ENCODE results near the gene USP50. TPM values are rescaled to one million over a fixed set of nuclear protein-coding genes. Genes with fewer than 3 reads are reported as not detected.
"Not testable (repeated sequence)": the region's sequence is repeated elsewhere in the genome, so short reads cannot be mapped to it uniquely, and the experiment has no call there.

The USP50 gene
- total and polyA plus RNA-seq, 2 donors (not counting 3 experiments of a cell fraction or from before 2014, with no cell fraction given): not detected

DNA sequence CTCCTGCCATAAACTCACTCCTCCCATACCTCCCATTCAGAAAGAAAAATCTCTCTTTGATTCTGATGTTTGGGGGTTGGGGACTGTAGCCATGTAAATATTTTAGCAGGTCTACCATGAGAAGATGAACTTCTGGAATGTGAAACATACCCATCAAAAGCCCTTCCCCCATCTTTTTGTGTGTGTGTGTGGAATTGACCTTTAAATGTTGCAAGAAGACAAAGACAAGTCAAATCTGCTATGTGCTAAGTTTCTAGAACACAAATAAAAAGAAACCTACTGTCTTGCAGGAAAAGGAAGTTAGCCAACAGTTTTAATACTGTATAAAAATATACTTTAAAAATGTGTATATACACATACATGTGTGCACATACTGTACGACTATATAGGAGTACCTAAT lies 29.7 kb upstream of the USP50 start:
- H3K9ac ChIP-seq (replicated peaks; ENCODE audit: extremely low read depth, insufficient read depth, low read length): no peak overlapping the region
- intact Hi-C loops (cut with micrococcal nuclease) (no loop called here), dilution Hi-C loops (cut with MboI; ENCODE audit: extremely low pct_ligation_motif_present, low sequenced_read_pairs) (no loop called here)
- H3K4me1 ChIP-seq (ENCODE audit: control insufficient read depth, extremely low read depth, insufficient read depth, low read length): no peaks in the 10 kb centered on the region
- H2AFZ ChIP-seq (ENCODE audit: low read depth, low read length): no peak overlapping the region
- FAIRE-seq (no peak), DNase-seq (ENCODE audit: low read depth, low spot score) (no peak)
- no peak overlapping the region for H3K4me3 ChIP-seq (replicated peaks in 1 of 3; ENCODE audit: insufficient read depth in 1 of 3, low read depth in 1 of 3, low read length in 3 of 3)
- no TSS peak for BruUV-seq (replicated peaks)
- ChIA-PET POLR2A (no interaction called here), CTCF (no interaction called here)
- H3K9me1 ChIP-seq (replicated peaks; ENCODE audit: control insufficient read depth, extremely low read depth, insufficient read depth, low read length): no peaks in the 10 kb centered on the region
- no peaks in the 10 kb centered on the region for H3K9me3 ChIP-seq (replicated peaks; ENCODE audit: control insufficient read depth, insufficient read depth, low read length)
- H3K79me2 ChIP-seq (ENCODE audit: control insufficient read depth, insufficient read depth, low read length): no peaks in the 10 kb centered on the region
- H4K20me1 ChIP-seq (replicated peaks; ENCODE audit: control insufficient read depth, extremely low read depth, insufficient read depth, low read length): no peaks in the 10 kb centered on the region
- H3K4me2 ChIP-seq (ENCODE audit: insufficient read depth, low read length): no peak overlapping the region
- H3K27ac ChIP-seq (ENCODE audit: insufficient read depth, low read depth, low read length): no peak overlapping the region
- peaks cover 9 to 23% of the 10 kb centered on the region in 2 experiments for H3K36me3 ChIP-seq (ENCODE audit: control insufficient read depth in 2 of 2, extremely low read depth in 1 of 2, insufficient read depth in 2 of 2, low read length in 2 of 2)
- no peaks in the 10 kb centered on the region for H3K27me3 ChIP-seq (ENCODE audit: control insufficient read depth in 2 of 2, insufficient read depth in 2 of 2, low read length in 2 of 2)
- TF ChIP-seq GATA2 (IDR thresholded peaks at IDR 0.05; ENCODE audit: insufficient read depth, insufficient read length, low read depth, low read length): no peak
- TF ChIP-seq EZH2 (IDR thresholded peaks at IDR 0.05; ENCODE audit: borderline replicate concordance, low read depth, low read length, severe bottlenecking): no peak
- TF ChIP-seq MYC (IDR thresholded peaks at IDR 0.05; ENCODE audit: low read depth, low read length): no peak
- TF ChIP-seq, protein P1, sequence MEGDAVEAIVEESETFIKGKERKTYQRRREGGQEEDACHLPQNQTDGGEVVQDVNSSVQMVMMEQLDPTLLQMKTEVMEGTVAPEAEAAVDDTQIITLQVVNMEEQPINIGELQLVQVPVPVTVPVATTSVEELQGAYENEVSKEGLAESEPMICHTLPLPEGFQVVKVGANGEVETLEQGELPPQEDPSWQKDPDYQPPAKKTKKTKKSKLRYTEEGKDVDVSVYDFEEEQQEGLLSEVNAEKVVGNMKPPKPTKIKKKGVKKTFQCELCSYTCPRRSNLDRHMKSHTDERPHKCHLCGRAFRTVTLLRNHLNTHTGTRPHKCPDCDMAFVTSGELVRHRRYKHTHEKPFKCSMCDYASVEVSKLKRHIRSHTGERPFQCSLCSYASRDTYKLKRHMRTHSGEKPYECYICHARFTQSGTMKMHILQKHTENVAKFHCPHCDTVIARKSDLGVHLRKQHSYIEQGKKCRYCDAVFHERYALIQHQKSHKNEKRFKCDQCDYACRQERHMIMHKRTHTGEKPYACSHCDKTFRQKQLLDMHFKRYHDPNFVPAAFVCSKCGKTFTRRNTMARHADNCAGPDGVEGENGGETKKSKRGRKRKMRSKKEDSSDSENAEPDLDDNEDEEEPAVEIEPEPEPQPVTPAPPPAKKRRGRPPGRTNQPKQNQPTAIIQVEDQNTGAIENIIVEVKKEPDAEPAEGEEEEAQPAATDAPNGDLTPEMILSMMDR (IDR thresholded peaks at IDR 0.05; ENCODE audit: extremely low read depth in 1 of 2, insufficient read depth in 1 of 2, low read depth in 1 of 2, low read length in 2 of 2): no peak
- TF ChIP-seq POLR2A (IDR thresholded peaks at IDR 0.05; ENCODE audit: low read depth, low read length): no peak
- TF ChIP-seq POLR2AphosphoS5 (IDR thresholded peaks at IDR 0.05; ENCODE audit: insufficient read depth, low read depth, low read length): no peak

DNA sequence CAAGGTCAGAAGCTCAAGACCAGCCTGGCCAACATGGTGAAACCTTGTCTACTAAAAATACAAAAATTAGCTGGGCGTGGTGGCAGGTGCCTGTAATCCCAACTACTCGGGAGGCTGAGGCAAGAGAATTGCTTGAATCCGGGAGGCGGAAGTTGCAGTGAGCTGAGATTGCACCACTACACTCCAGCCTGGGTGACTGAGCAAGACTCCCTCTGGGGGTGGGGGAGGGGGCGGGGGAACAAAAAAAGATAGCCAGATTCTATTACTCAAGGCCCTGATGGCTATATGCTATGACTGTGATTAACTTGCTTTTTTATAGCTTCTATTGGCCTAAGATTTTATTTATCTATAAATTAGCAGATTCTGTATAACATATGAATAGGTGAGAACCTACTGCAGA lies 27.4 kb upstream of the USP50 start:
- H3K4me2 ChIP-seq (ENCODE audit: insufficient read depth, low read length); H3K27ac ChIP-seq (ENCODE audit: insufficient read depth, low read depth, low read length); CTCF ChIA-PET; H3K9me1 ChIP-seq (replicated peaks; ENCODE audit: control insufficient read depth, extremely low read depth, insufficient read depth, low read length); DNase-seq (ENCODE audit: low read depth, low spot score); H3K9me3 ChIP-seq (replicated peaks; ENCODE audit: control insufficient read depth, insufficient read depth, low read length); H3K27me3 ChIP-seq (ENCODE audit: control insufficient read depth in 2 of 2, insufficient read depth in 2 of 2, low read length in 2 of 2); H3K4me1 ChIP-seq (ENCODE audit: control insufficient read depth, extremely low read depth, insufficient read depth, low read length); H2AFZ ChIP-seq (ENCODE audit: low read depth, low read length); BruUV-seq (replicated peaks); H3K79me2 ChIP-seq (ENCODE audit: control insufficient read depth, insufficient read depth, low read length); dilution Hi-C loops (cut with MboI; ENCODE audit: extremely low pct_ligation_motif_present, low sequenced_read_pairs); H3K9ac ChIP-seq (replicated peaks; ENCODE audit: extremely low read depth, insufficient read depth, low read length); intact Hi-C loops (cut with micrococcal nuclease); H4K20me1 ChIP-seq (replicated peaks; ENCODE audit: control insufficient read depth, extremely low read depth, insufficient read depth, low read length); FAIRE-seq; H3K4me3 ChIP-seq (replicated peaks in 1 of 3; ENCODE audit: insufficient read depth in 1 of 3, low read depth in 1 of 3, low read length in 3 of 3): not testable (repeated sequence)
- peaks cover 7 to 18% of the 10 kb centered on the region in 2 experiments for H3K36me3 ChIP-seq (ENCODE audit: control insufficient read depth in 2 of 2, extremely low read depth in 1 of 2, insufficient read depth in 2 of 2, low read length in 2 of 2)
- POLR2A ChIA-PET: interaction anchor here (0.7 kb wide), 1 partner anchor 39 kb away, joined by 10 read pairs; no protein-coding TSS in a partner anchor
